DND-41 (cell line): ENCODE data around the gene HPCAL1.

Experiments used
- ATAC-seq: fragments of 200-7000 bp; cut with Tn5 transposase; 3 replicates; pipeline ENCODE4 v1.9.1; 2021; ENCODE audit warnings: low read depth; ENCODE audit not compliant: insufficient read depth
- DNase-seq: peaks from one replicate; pipeline ENCODE4 v3.0.0-alpha.2; 2020
- H2AFZ ChIP-seq: 2 replicates; pipeline ENCODE4 v1.6.0; 2012; ENCODE audit warnings: low read depth, low read length
- H3K27ac ChIP-seq: 2 replicates; pipeline ENCODE4 v1.5.1; 2012; ENCODE audit warnings: low read length, inconsistent platforms
- H3K27me3 ChIP-seq: fragments of 200-600 bp; sonication (generic); 2 replicates; pipeline ENCODE4 v1.6.0; 2012; ENCODE audit warnings: low read length, mild to moderate bottlenecking, inconsistent platforms; ENCODE audit not compliant: insufficient read depth, poor library complexity
- H3K36me3 ChIP-seq: 2 replicates; pipeline ENCODE4 v1.5.1; 2012; ENCODE audit warnings: low read length, inconsistent platforms; ENCODE audit not compliant: insufficient read depth
- H3K4me1 ChIP-seq: 2 replicates; pipeline ENCODE4 v1.5.1; 2012; ENCODE audit warnings: mild to moderate bottlenecking, low read length; ENCODE audit not compliant: insufficient read depth
- H3K4me2 ChIP-seq: 2 replicates; pipeline ENCODE4 v1.6.0; 2012; ENCODE audit warnings: mild to moderate bottlenecking, moderate library complexity, low read length, inconsistent platforms; ENCODE audit not compliant: insufficient read depth
- H3K4me3 ChIP-seq, 2 experiments: fragments of 200-600 bp in 1 of 2; shearing (Covaris generic) in 1 of 2; 2 replicates each; pipeline ENCODE4 v1.5.1; 2012 to 2016; ENCODE audit warnings: inconsistent platforms in 2 of 2, low read length in 2 of 2, mild to moderate bottlenecking in 2 of 2, low read depth in 1 of 2, moderate library complexity in 1 of 2
- H3K79me2 ChIP-seq: 2 replicates; pipeline ENCODE4 v1.6.0; 2012; ENCODE audit warnings: low read length, inconsistent platforms; ENCODE audit not compliant: insufficient read depth
- H3K9ac ChIP-seq: 2 replicates; pipeline ENCODE4 v1.6.0; 2012; ENCODE audit warnings: low read depth, mild to moderate bottlenecking, inconsistent platforms, low read length, moderate library complexity
- H3K9me3 ChIP-seq: 2 replicates; pipeline ENCODE4 v1.5.1; 2012; ENCODE audit warnings: low read length, moderate library complexity, mild to moderate bottlenecking, inconsistent platforms; ENCODE audit not compliant: insufficient read depth, severe bottlenecking
- H4K20me1 ChIP-seq: 2 replicates; pipeline ENCODE4 v1.6.0; 2012; ENCODE audit warnings: low read length; ENCODE audit not compliant: insufficient read depth
- CTCF ChIP-seq: IDR thresholded peaks from 2 replicates; pipeline ENCODE4 v1.5.1; 2012; ENCODE audit warnings: borderline replicate concordance, low read length, moderate library complexity, mild to moderate bottlenecking; ENCODE audit not compliant: poor library complexity, severe bottlenecking; ENCODE audit errors: extremely low read depth
- EZH2 ChIP-seq: IDR thresholded peaks from 3 replicates; pipeline ENCODE4 v1.6.1; 2012; ENCODE audit warnings: borderline replicate concordance, low read depth, mild to moderate bottlenecking, moderate library complexity, low read length, inconsistent platforms; ENCODE audit not compliant: severe bottlenecking

HPCAL1 gene

DNA sequence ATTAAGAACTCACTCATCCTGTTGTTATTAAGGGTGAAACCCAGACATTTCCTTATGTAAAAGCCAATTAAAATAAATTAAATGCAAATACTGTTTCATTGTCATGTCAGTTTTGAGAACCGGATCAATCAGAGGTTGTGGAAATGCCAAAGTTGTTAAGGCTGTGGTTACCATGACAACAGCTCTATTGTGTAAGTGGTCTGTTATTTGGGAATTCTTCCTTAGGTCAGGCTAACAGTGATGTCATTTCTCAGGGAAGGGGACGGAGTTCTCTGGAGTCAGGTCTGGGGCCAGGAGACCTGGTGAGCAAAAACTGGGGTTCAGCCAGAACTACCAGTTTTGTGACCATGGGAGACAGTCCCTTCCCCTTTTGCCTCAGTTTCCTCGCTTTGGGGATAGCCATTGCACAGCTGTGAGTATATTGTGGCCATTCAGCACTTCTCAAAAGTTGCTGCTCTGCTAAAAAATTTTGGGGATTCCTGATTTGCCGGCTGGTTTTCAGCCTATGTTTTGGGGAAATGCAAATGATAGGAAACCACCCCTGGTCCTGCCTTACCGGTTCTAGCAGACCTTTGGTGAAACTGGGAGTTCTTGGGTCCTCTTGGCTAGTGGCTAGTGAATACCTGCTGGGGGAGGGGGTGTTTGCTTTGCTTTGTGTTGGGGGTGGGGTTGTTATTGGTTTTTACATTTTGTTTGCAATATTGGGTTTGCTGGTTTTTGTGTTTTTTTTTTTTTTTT lies 21.6 kb downstream of the HPCAL1 start:
- TF ChIP-seq EZH2 (no peak), CTCF (no peak)
- H3K4me2 ChIP-seq = no peak overlapping the region
- H3K79me2 ChIP-seq = no peaks in the 10 kb centered on the region
- H3K4me1 ChIP-seq = no peaks in the 10 kb centered on the region
- no peak overlapping the region for H3K27ac ChIP-seq
- ATAC-seq (no peak), DNase-seq (no peak)
- no peak overlapping the region for H3K9ac ChIP-seq
- no peak overlapping the region for H2AFZ ChIP-seq
- no peaks in the 10 kb centered on the region for H3K36me3 ChIP-seq
- H4K20me1 ChIP-seq = peaks cover 38% of the 10 kb centered on the region
- no peak overlapping the region for H3K4me3 ChIP-seq
- H3K27me3 ChIP-seq = no peaks in the 10 kb centered on the region
- no peaks in the 10 kb centered on the region for H3K9me3 ChIP-seq

GRCh38 chr2:10325278-10326145 lies 22.8 kb downstream of the HPCAL1 start:
- H3K4me2 ChIP-seq = no peak overlapping the region
- H3K27ac ChIP-seq = no peak overlapping the region
- peaks cover 10% of the 10 kb centered on the region for H3K4me1 ChIP-seq
- no peaks in the 10 kb centered on the region for H3K36me3 ChIP-seq
- H3K27me3 ChIP-seq = no peaks in the 10 kb centered on the region
- no peaks in the 10 kb centered on the region for H3K79me2 ChIP-seq
- DNase-seq (no peak), ATAC-seq (no peak)
- no peak overlapping the region for H2AFZ ChIP-seq
- TF ChIP-seq EZH2 (no peak), CTCF (no peak)
- H4K20me1 ChIP-seq = peaks cover 38% of the 10 kb centered on the region
- H3K9me3 ChIP-seq = no peaks in the 10 kb centered on the region
- no peak overlapping the region for H3K9ac ChIP-seq
- H3K4me3 ChIP-seq = no peak overlapping the region

GRCh38 chr2:10326151-10326616 lies 23.5 kb downstream of the HPCAL1 start:
- H3K9ac ChIP-seq = no peak overlapping the region
- H3K9me3 ChIP-seq = no peaks in the 10 kb centered on the region
- no peak overlapping the region for H2AFZ ChIP-seq
- ATAC-seq (no peak), DNase-seq (no peak)
- peaks cover 42% of the 10 kb centered on the region for H4K20me1 ChIP-seq
- H3K4me2 ChIP-seq = no peak overlapping the region
- H3K27me3 ChIP-seq = no peaks in the 10 kb centered on the region
- H3K4me3 ChIP-seq = no peak overlapping the region
- no peaks in the 10 kb centered on the region for H3K36me3 ChIP-seq
- TF ChIP-seq EZH2 (no peak), CTCF (no peak)
- H3K79me2 ChIP-seq = no peaks in the 10 kb centered on the region
- H3K27ac ChIP-seq = no peak overlapping the region
- peaks cover 17% of the 10 kb centered on the region for H3K4me1 ChIP-seq
